Measurements from ENCODE around the gene APC2.
"Not testable (repeated sequence)": the region's sequence is repeated elsewhere in the genome, so short reads cannot be mapped to it uniquely, and the experiment has no call there.

Gene APC2

GRCh38 chr19:1412995-1413800 lies 36.7 kb upstream of the APC2 start:
- no peak for DNase-seq

- DNase-seq, result no peak
Measured at GRCh38 chr19:1416014-1416841, 33.7 kb upstream of the APC2 start.

- no peak for DNase-seq
Measured at GRCh38 chr19:1417145-1417544, 32.8 kb upstream of the APC2 start.

- DNase-seq, result no peak
Measured at GRCh38 chr19:1417681-1418495, 32.0 kb upstream of the APC2 start.

GRCh38 chr19:1418496-1418775 lies 31.5 kb upstream of the APC2 start:
- no peak for DNase-seq

- no peak for DNase-seq
Measured at GRCh38 chr19:1418951-1419738, 30.8 kb upstream of the APC2 start.

- DNase-seq, result not testable (repeated sequence)
Measured at GRCh38 chr19:1420085-1420484, 29.8 kb upstream of the APC2 start.

- DNase-seq, result no peak
Measured at GRCh38 chr19:1420590-1420989, 29.3 kb upstream of the APC2 start.

- DNase-seq, result no peak
Measured at GRCh38 chr19:1421218-1421957, 28.5 kb upstream of the APC2 start.

GRCh38 chr19:1421958-1422305 lies 28.0 kb upstream of the APC2 start:
- no peak for DNase-seq

- no peak for DNase-seq
Measured at GRCh38 chr19:1422360-1422759, 27.6 kb upstream of the APC2 start.

- DNase-seq, result no peak
Measured at GRCh38 chr19:1422943-1423342, 27.0 kb upstream of the APC2 start.

GRCh38 chr19:1423436-1424191 lies 26.3 kb upstream of the APC2 start:
- no peak for DNase-seq

GRCh38 chr19:1424192-1424955 lies 25.5 kb upstream of the APC2 start:
- DNase-seq, result no peak

- DNase-seq, result no peak
Measured at GRCh38 chr19:1425102-1425837, 24.7 kb upstream of the APC2 start.

- DNase-seq, result no peak
Measured at GRCh38 chr19:1425902-1426301, 24.0 kb upstream of the APC2 start.

GRCh38 chr19:1426736-1427135 lies 23.2 kb upstream of the APC2 start:
- no peak for DNase-seq

- DNase-seq, result no peak
Measured at GRCh38 chr19:1427221-1427920, 22.6 kb upstream of the APC2 start.

- DNase-seq, result no peak
Measured at GRCh38 chr19:1428738-1429391, 21.1 kb upstream of the APC2 start.

Data from NCI-H446 (cell line).